ENCODE results near the gene INPP4B. TPM values are rescaled to one million over a fixed set of nuclear protein-coding genes. Genes with fewer than 3 reads are reported as not detected.

The INPP4B gene
- total RNA-seq, 2 experiments from 2014 or later: not detected

GRCh38 chr4:142336251-142336934 is 509.7 kb downstream of the INPP4B start:
- no peak overlapping the region for H3K4me3 ChIP-seq (ENCODE audit: low read depth, low read length, poor library complexity, severe bottlenecking)
- TF ChIP-seq EZH2phosphoT487 (IDR thresholded peaks at IDR 0.05; ENCODE audit: borderline replicate concordance, low read depth, low read length) (no peak), CTCF (conservative IDR thresholded peaks at IDR 0.05; ENCODE audit: low read length) (no peak)
- BruUV-seq (replicated peaks): no TSS peak
- no peaks in the 10 kb centered on the region for H3K9me3 ChIP-seq (ENCODE audit: low read length)
- intact Hi-C loops (cut with micrococcal nuclease; ENCODE audit: unreplicated experiment): no loop called here
- no peaks in the 10 kb centered on the region for H3K4me1 ChIP-seq (ENCODE audit: insufficient read depth, low read length, poor library complexity, severe bottlenecking)
- no peaks in the 10 kb centered on the region for H3K9me2 ChIP-seq (ENCODE audit: insufficient read depth, low read length)
- H3K4me2 ChIP-seq (ENCODE audit: low read length): no peak overlapping the region
- no peaks in the 10 kb centered on the region for H3K36me3 ChIP-seq (ENCODE audit: insufficient read depth, low read length)
- no peak overlapping the region for H3K27ac ChIP-seq (ENCODE audit: low read depth, low read length, poor library complexity, severe bottlenecking)
- DNase-seq (ENCODE audit: low spot score): no peak
- CTCF ChIA-PET (ENCODE audit: unreplicated experiment): no interaction called here
- no peaks in the 10 kb centered on the region for H4K20me1 ChIP-seq (ENCODE audit: insufficient read depth, low read length)
- H2AFZ ChIP-seq (ENCODE audit: low read length): no peak overlapping the region
- H3K79me2 ChIP-seq (ENCODE audit: insufficient read depth, low read depth, low read length): no peaks in the 10 kb centered on the region
- POLR2A ChIA-PET: interaction anchor here (0.6 to 0.7 kb wide), 2 partner anchors 20 to 911 kb away, joined by 3 read pairs; no protein-coding TSS in a partner anchor

GRCh38 chr4:142334931-142335330 is 511.2 kb downstream of the INPP4B start:
- H3K4me1 ChIP-seq (ENCODE audit: insufficient read depth, low read length, poor library complexity, severe bottlenecking): no peaks in the 10 kb centered on the region

More at GRCh38 chr4:142334931-142335330, 511.2 kb downstream of the INPP4B start:
- no peaks in the 10 kb centered on the region for H3K9me3 ChIP-seq (ENCODE audit: low read length)
- no peak for DNase-seq (ENCODE audit: low spot score)
- H3K27ac ChIP-seq (ENCODE audit: low read depth, low read length, poor library complexity, severe bottlenecking): no peak overlapping the region
- no peaks in the 10 kb centered on the region for H3K36me3 ChIP-seq (ENCODE audit: insufficient read depth, low read length)
- H3K9me2 ChIP-seq (ENCODE audit: insufficient read depth, low read length): no peaks in the 10 kb centered on the region
- no TSS peak for BruUV-seq (replicated peaks)
- no peak overlapping the region for H3K4me3 ChIP-seq (ENCODE audit: low read depth, low read length, poor library complexity, severe bottlenecking)
- H2AFZ ChIP-seq (ENCODE audit: low read length): no peak overlapping the region
- TF ChIP-seq EZH2phosphoT487 (IDR thresholded peaks at IDR 0.05; ENCODE audit: borderline replicate concordance, low read depth, low read length) (no peak), CTCF (conservative IDR thresholded peaks at IDR 0.05; ENCODE audit: low read length) (no peak)
- CTCF ChIA-PET (ENCODE audit: unreplicated experiment): no interaction called here
- POLR2A ChIA-PET: interaction anchor here (0.6 kb wide), 1 partner anchor 752 kb away, joined by 3 read pairs; no protein-coding TSS in a partner anchor
- intact Hi-C loops (cut with micrococcal nuclease; ENCODE audit: unreplicated experiment): no loop called here
- H3K79me2 ChIP-seq (ENCODE audit: insufficient read depth, low read depth, low read length): no peaks in the 10 kb centered on the region
- no peak overlapping the region for H3K4me2 ChIP-seq (ENCODE audit: low read length)
- no peaks in the 10 kb centered on the region for H4K20me1 ChIP-seq (ENCODE audit: insufficient read depth, low read length)
